ENCODE data around the gene IGF1R.
A peak's percentile ranks its signal among the peaks of the same experiment; 100 is the strongest.

Gene IGF1R

GRCh38 chr15:98745650-98746374, 97.5 kb downstream of the IGF1R start:
- DNase-seq (ENCODE audit: low read depth), result no peak

- no peak for DNase-seq (ENCODE audit: low read depth)
Measured at GRCh38 chr15:98746375-98747155, 98.2 kb downstream of the IGF1R start.

- no peak for DNase-seq (ENCODE audit: low read depth)
Measured at GRCh38 chr15:98751767-98752166, 103.4 kb downstream of the IGF1R start.

- no peak for DNase-seq (ENCODE audit: low read depth)
Measured at GRCh38 chr15:98753726-98754656, 105.7 kb downstream of the IGF1R start.

- DNase-seq (ENCODE audit: low read depth), result no peak
Measured at GRCh38 chr15:98754657-98755022, 106.3 kb downstream of the IGF1R start.

- peak; percentile 6 for DNase-seq (ENCODE audit: low read depth)
Measured at GRCh38 chr15:98755138-98755537, 106.8 kb downstream of the IGF1R start.

- no peak for DNase-seq (ENCODE audit: low read depth)
Measured at GRCh38 chr15:98755781-98756180, 107.4 kb downstream of the IGF1R start.

- DNase-seq (ENCODE audit: low read depth), result no peak
Measured at GRCh38 chr15:98758224-98758623, 109.9 kb downstream of the IGF1R start.

- DNase-seq (ENCODE audit: low read depth), result no peak
Measured at GRCh38 chr15:98759277-98759676, 110.9 kb downstream of the IGF1R start.

GRCh38 chr15:98760112-98760826, 111.9 kb downstream of the IGF1R start:
- no peak for DNase-seq (ENCODE audit: low read depth)

GRCh38 chr15:98760975-98761374, 112.6 kb downstream of the IGF1R start:
- DNase-seq (ENCODE audit: low read depth), result no peak

- DNase-seq (ENCODE audit: low read depth), result no peak
Measured at GRCh38 chr15:98763179-98763578, 114.8 kb downstream of the IGF1R start.

GRCh38 chr15:98764291-98764690, 116.0 kb downstream of the IGF1R start:
- DNase-seq (ENCODE audit: low read depth), result no peak

- DNase-seq (ENCODE audit: low read depth), result no peak
Measured at GRCh38 chr15:98765610-98766009, 117.3 kb downstream of the IGF1R start.

- DNase-seq (ENCODE audit: low read depth), result no peak
Measured at GRCh38 chr15:98767692-98768091, 119.4 kb downstream of the IGF1R start.

GRCh38 chr15:98769867-98770266, 121.5 kb downstream of the IGF1R start:
- no peak for DNase-seq (ENCODE audit: low read depth)

- no peak for DNase-seq (ENCODE audit: low read depth)
Measured at GRCh38 chr15:98770984-98771383, 122.6 kb downstream of the IGF1R start.

- DNase-seq (ENCODE audit: low read depth), result no peak
Measured at GRCh38 chr15:98771541-98771940, 123.2 kb downstream of the IGF1R start.

- no peak for DNase-seq (ENCODE audit: low read depth)
Measured at GRCh38 chr15:98772895-98773294, 124.6 kb downstream of the IGF1R start.

- DNase-seq (ENCODE audit: low read depth), result no peak
Measured at GRCh38 chr15:98773616-98774015, 125.3 kb downstream of the IGF1R start.

- no peak for DNase-seq (ENCODE audit: low read depth)
Measured at GRCh38 chr15:98774756-98775497, 126.6 kb downstream of the IGF1R start.

Measured in ELR (cell line).